GM23248 (cell line): ENCODE measurements around the gene MRPS31.

Experiments used
- EZH2 ChIP-seq: fragments of 200-600 bp; sonication (generic); IDR thresholded peaks from 2 replicates; pipeline ENCODE4 v1.6.1; 2018; ENCODE audit warnings: antibody characterized with exemption, mild to moderate bottlenecking; ENCODE audit not compliant: insufficient read depth, poor library complexity, severe bottlenecking
- EZH2phosphoT487 ChIP-seq: fragments of 200-600 bp; sonication (generic); IDR thresholded peaks from 2 replicates; pipeline ENCODE4 v1.6.1; 2018; ENCODE audit warnings: antibody characterized with exemption, moderate library complexity, mild to moderate bottlenecking, low read depth; ENCODE audit not compliant: insufficient read depth

DNA sequence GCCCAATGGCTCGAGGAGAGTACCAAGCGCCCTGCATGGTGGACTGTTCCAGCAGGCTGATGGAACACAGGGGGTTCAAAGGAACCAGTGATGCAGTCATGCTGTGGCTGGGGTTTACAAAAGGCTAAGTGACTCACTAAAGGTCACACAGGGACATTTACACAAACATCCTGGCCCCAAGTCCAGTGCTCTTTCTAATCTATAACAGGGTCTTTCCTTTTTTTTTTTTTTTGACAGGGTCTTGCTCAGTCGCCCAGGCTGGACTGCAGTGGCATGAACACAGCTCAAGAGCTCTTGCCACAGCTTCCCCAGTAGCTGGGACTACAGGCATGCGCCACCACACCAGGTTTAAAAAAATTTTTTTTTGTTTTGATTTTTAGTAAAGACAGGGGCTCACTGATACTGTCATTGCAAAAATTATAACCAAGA is 15.6 kb upstream of the MRPS31 start:
- TF ChIP-seq EZH2phosphoT487, result no peak
- no peak for TF ChIP-seq EZH2
